Upper lobe of left lung (tissue), 6 donors: ENCODE measurements around the gene C13orf46. TPM values are rescaled to one million over a fixed set of nuclear protein-coding genes. Genes with fewer than 3 reads are reported as not detected.

Source experiments
- ATAC-seq, 2 donors: fragments of 200-7000 bp; cut with Tn5 transposase; one replicate each; pipeline ENCODE4 v1.9.1; 2022; ENCODE audit warnings: mild to moderate bottlenecking in 2 of 2, moderate library complexity in 2 of 2; ENCODE audit not compliant: low FRiP score in 2 of 2
- DNase-seq, 2 donors: peaks; one replicate each; pipeline ENCODE4 v3.0.0-alpha.2; 2019 to 2020
- H3K27ac ChIP-seq, 4 donors: fragments of 200-600 bp; sonication (generic); one replicate each; pipeline ENCODE4 v1.5.1; 2016 to 2019
- H3K27me3 ChIP-seq, 4 donors: fragments of 200-600 bp; sonication (generic); one replicate each; pipeline ENCODE4 v1.5.1; 2017 to 2019
- H3K36me3 ChIP-seq, 4 donors: fragments of 200-600 bp; sonication (generic); one replicate each; pipeline ENCODE4 v1.5.1; 2016 to 2019
- H3K4me1 ChIP-seq, 4 donors: fragments of 200-600 bp; sonication (generic); one replicate each; pipeline ENCODE4 v1.5.1; 2018 to 2019
- H3K4me3 ChIP-seq, 4 donors: fragments of 200-600 bp; sonication (generic); one replicate each; pipeline ENCODE4 v1.5.1; 2017 to 2019; ENCODE audit warnings: mild to moderate bottlenecking in 2 of 4, moderate library complexity in 1 of 4
- H3K9me3 ChIP-seq, 4 donors: fragments of 200-600 bp; sonication (generic); one replicate each; pipeline ENCODE4 v1.5.1; 2018 to 2019
- CTCF ChIP-seq, 6 experiments: fragments of 450-650 bp in 4 of 6; fragments of 200-600 bp in 2 of 6; sonication (generic) in 2 of 6; IDR thresholded peaks; one replicate each; pipeline ENCODE4 v1.5.1; 2016 to 2019; ENCODE audit warnings: antibody characterized with exemption in 6 of 6
- EP300 ChIP-seq, 4 donors: sonication (generic); formaldehyde crosslinking; IDR thresholded peaks; one replicate each; pipeline ENCODE4 v1.5.1; 2017; ENCODE audit warnings: antibody characterized with exemption in 4 of 4, control low read depth in 2 of 4
- POLR2A ChIP-seq, 4 donors: fragments of 450-650 bp; IDR thresholded peaks; one replicate each; pipeline ENCODE4 v1.5.1; 2016 to 2017; ENCODE audit warnings: antibody characterized with exemption in 4 of 4, mild to moderate bottlenecking in 2 of 4
- POLR2AphosphoS5 ChIP-seq, 2 donors: sonication (generic); formaldehyde crosslinking; IDR thresholded peaks; one replicate each; pipeline ENCODE4 v1.5.1; 2017; ENCODE audit warnings: antibody characterized with exemption in 2 of 2
- WGBS, 2 donors: methylation state at CpG; one replicate each; pipeline ENCODE4 v1.1.5; 2017 to 2018; 5-methylcytosine and 5-hydroxymethylcytosine counted together
- total RNA-seq, 6 donors: library from RNA; depleted of rRNA in 4 of 6; stranded (reverse); fragments of >200 nt in 4 of 6; gene quantifications; one replicate each; pipeline versions ENCODE4 v1.1.0 to v1.2.1, GENCODE V29; 2016 to 2021
- donor health status: DM: no; HTN: no; CAD: no; lungs with moderate emphysema.
- donor health status: DM: no; HTN: yes; CAD: no; lungs with severe emphysema.

Gene C13orf46
- total RNA-seq, 6 donors from 2014 or later: 5.5 to 44.0 (median 14.7) TPM

GRCh38 chr13:113968463-113969310 is 5.2 kb downstream of the C13orf46 start:
- peaks cover 0 to 12% (median 5%) of the 10 kb centered on the region in 4 donors for H3K4me1 ChIP-seq
- H3K27ac ChIP-seq: peak overlapping the region in 1 of 4 donors; percentile 81
- no peak for ATAC-seq
- H3K27me3 ChIP-seq: no peaks in the 10 kb centered on the region
- peaks cover 0 to 6% (median 0%) of the 10 kb centered on the region in 4 donors for H3K36me3 ChIP-seq
- no peak overlapping the region for H3K4me3 ChIP-seq
- no peak for TF ChIP-seq EP300 (IDR thresholded peaks at IDR 0.05)
- no peak for TF ChIP-seq POLR2AphosphoS5 (IDR thresholded peaks at IDR 0.05)
- no peak for TF ChIP-seq POLR2A (IDR thresholded peaks at IDR 0.05)
- no peak for TF ChIP-seq CTCF (IDR thresholded peaks at IDR 0.05)
- no peak for DNase-seq
- no peaks in the 10 kb centered on the region for H3K9me3 ChIP-seq
- 91 to 97% methylated on average over 13 to 17 of the region's 17 CpGs for WGBS, 2 donors

DNA sequence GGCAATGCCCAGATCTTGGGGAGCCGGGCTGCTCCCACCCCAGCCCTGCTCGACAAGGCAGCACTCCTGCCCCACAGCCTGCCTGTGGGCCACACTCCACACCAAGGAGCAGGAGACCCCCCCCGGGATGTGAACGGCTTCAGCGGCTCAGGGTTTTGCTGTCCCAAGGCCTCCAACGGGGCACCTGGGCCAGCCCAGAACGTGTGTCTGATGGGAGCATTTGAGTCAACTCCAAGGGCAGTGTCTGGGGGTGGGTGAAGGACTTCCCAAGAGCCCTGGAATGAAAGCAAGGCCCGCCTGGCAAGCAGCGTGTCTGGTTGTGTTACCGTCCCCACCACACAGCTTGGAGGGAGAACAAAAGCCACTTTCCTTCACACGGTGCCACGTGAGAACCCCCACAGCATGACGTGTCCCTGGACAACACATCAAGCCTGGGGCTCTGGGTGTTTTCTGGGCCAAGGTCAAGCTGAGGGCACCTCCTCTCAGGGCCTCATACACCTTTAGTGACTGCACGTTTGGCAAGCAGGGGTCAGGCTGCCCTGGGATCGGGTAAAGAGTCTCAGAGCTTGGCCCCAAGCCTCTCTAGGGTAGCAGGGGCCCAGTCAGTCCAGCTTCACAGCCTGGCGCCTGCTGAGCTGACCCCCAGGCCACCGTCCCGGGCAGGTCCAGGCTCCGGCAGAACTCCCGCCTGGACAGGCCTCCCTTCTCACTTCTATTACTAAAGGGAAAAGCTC is 6.0 kb downstream of the C13orf46 start:
- TF ChIP-seq CTCF (IDR thresholded peaks at IDR 0.05): no peak
- TF ChIP-seq EP300 (IDR thresholded peaks at IDR 0.05): no peak
- no peak for TF ChIP-seq POLR2AphosphoS5 (IDR thresholded peaks at IDR 0.05)
- TF ChIP-seq POLR2A (IDR thresholded peaks at IDR 0.05): no peak
- no peaks in the 10 kb centered on the region for H3K9me3 ChIP-seq
- 89 to 94% methylated on average over 11 to 20 of the region's 20 CpGs for whole genome bisulfite sequencing, 2 donors
- no peak overlapping the region for H3K27ac ChIP-seq
- no peak overlapping the region for H3K4me3 ChIP-seq
- no peaks in the 10 kb centered on the region for H3K36me3 ChIP-seq
- DNase-seq (peak in 1 of 2 donors; percentile 56), ATAC-seq (no peak)
- peaks cover 0 to 12% (median 5%) of the 10 kb centered on the region in 4 donors for H3K4me1 ChIP-seq
- H3K27me3 ChIP-seq: no peaks in the 10 kb centered on the region

- Histone ChIP-seq H3K4me3 (no peak overlapping the region), H3K27ac (no peak overlapping the region), H3K9me3 (no peaks in the 10 kb centered on the region), H3K4me1 (peaks cover 0 to 12% (median 5%) of the 10 kb centered on the region in 4 donors), H3K36me3 (no peaks in the 10 kb centered on the region), H3K27me3 (no peaks in the 10 kb centered on the region)
- 96% methylated on average over 5 to 9 of the region's 9 CpGs for WGBS, 2 donors
- no peak for DNase-seq
- no peak for TF ChIP-seq POLR2AphosphoS5 (IDR thresholded peaks at IDR 0.05)
- no peak for TF ChIP-seq EP300 (IDR thresholded peaks at IDR 0.05)
- TF ChIP-seq CTCF (IDR thresholded peaks at IDR 0.05): no peak
- TF ChIP-seq POLR2A (IDR thresholded peaks at IDR 0.05): no peak
- no peak for ATAC-seq
These were observed 6.6 kb downstream of the C13orf46 start for GRCh38 chr13:113967206-113967720.

- WGBS, 2 donors: 94 to 97% methylated on average over 5 of the region's 5 CpGs
- Histone ChIP-seq H3K36me3 (no peaks in the 10 kb centered on the region), H3K9me3 (no peaks in the 10 kb centered on the region), H3K27ac (no peak overlapping the region), H3K27me3 (no peaks in the 10 kb centered on the region), H3K4me1 (peaks cover 0 to 5% (median 3%) of the 10 kb centered on the region in 4 donors), H3K4me3 (no peak overlapping the region)
- no peak for DNase-seq
- no peak for ATAC-seq
- TF ChIP-seq POLR2A (IDR thresholded peaks at IDR 0.05) (no peak), CTCF (IDR thresholded peaks at IDR 0.05) (no peak), EP300 (IDR thresholded peaks at IDR 0.05) (no peak), POLR2AphosphoS5 (IDR thresholded peaks at IDR 0.05) (no peak)
These were observed 7.7 kb downstream of the C13orf46 start for GRCh38 chr13:113965968-113966884.
